CD14-positive monocyte (primary cell): ENCODE data around the gene UBE2D3. TPM values are rescaled to one million over a fixed set of nuclear protein-coding genes. Genes with fewer than 3 reads are reported as not detected.

ENCODE experiments used
- DNase-seq, 3 donors: peaks; one replicate each; pipeline ENCODE4 v3.0.0-alpha.2; 2011 to 2022
- H2AFZ ChIP-seq: 2 replicates; pipeline ENCODE4 v1.6.0; 2012; ENCODE audit warnings: mild to moderate bottlenecking, low read depth, low read length, inconsistent platforms; ENCODE audit not compliant: insufficient read depth, poor library complexity, severe bottlenecking
- H3K27ac ChIP-seq, 2 donors: 1 replicate in 1 of 2; 2 replicates in 1 of 2; pipeline ENCODE4 v1.5.1; 2012 to 2013; ENCODE audit warnings: low read length in 2 of 2, control low read depth in 1 of 2, inconsistent platforms in 1 of 2, low read depth in 1 of 2, mild to moderate bottlenecking in 1 of 2
- H3K27me3 ChIP-seq, 2 donors: one replicate each; pipeline versions ENCODE4 v1.6.0 to v1.6.1; 2011 to 2013; ENCODE audit warnings: low read length in 2 of 2; ENCODE audit not compliant: control insufficient read depth in 2 of 2, insufficient read depth in 2 of 2
- H3K36me3 ChIP-seq, 2 donors: replicated peaks in 1 of 2; 1 replicate in 1 of 2; 2 replicates in 1 of 2; pipeline versions ENCODE4 v1.5.1 to v1.6.1; 2012 to 2013; ENCODE audit warnings: low read length in 2 of 2, control low read depth in 1 of 2, inconsistent platforms in 1 of 2, mild to moderate bottlenecking in 1 of 2; ENCODE audit not compliant: insufficient read depth in 2 of 2, control insufficient read depth in 1 of 2
- H3K4me1 ChIP-seq, 2 donors: 1 replicate in 1 of 2; 2 replicates in 1 of 2; pipeline versions ENCODE4 v1.5.1 to v1.6.1; 2012 to 2013; ENCODE audit warnings: low read length in 2 of 2, control low read depth in 1 of 2, inconsistent platforms in 1 of 2, mild to moderate bottlenecking in 1 of 2, moderate library complexity in 1 of 2; ENCODE audit not compliant: insufficient read depth in 2 of 2, control insufficient read depth in 1 of 2
- H3K4me2 ChIP-seq: replicated peaks from 2 replicates; pipeline ENCODE3; 2012; ENCODE audit warnings: low read length, moderate library complexity, mild to moderate bottlenecking; ENCODE audit not compliant: poor library complexity, severe bottlenecking; ENCODE audit errors: extremely low read depth
- H3K4me3 ChIP-seq, 3 experiments: fragments of 200-600 bp in 1 of 3; sonication (generic) in 1 of 3; replicated peaks in 1 of 3; 1 replicate in 2 of 3; 2 replicates in 1 of 3; pipeline ENCODE4 v1.5.1; 2011 to 2013; ENCODE audit warnings: low read length in 3 of 3, mild to moderate bottlenecking in 3 of 3, control low read depth in 2 of 3, low read depth in 2 of 3, inconsistent platforms in 1 of 3, moderate library complexity in 1 of 3
- H3K79me2 ChIP-seq: 2 replicates; pipeline ENCODE4 v1.6.0; 2012; ENCODE audit warnings: mild to moderate bottlenecking, control low read depth, inconsistent platforms, low read length, moderate library complexity; ENCODE audit not compliant: insufficient read depth
- H3K9ac ChIP-seq: 2 replicates; pipeline ENCODE4 v1.6.0; 2017; ENCODE audit warnings: low read length, mild to moderate bottlenecking; ENCODE audit not compliant: insufficient read depth, poor library complexity, severe bottlenecking
- H3K9me3 ChIP-seq, 2 donors: replicated peaks in 1 of 2; 1 replicate in 1 of 2; 2 replicates in 1 of 2; pipeline versions ENCODE4 v1.5.1 to v1.6.1; 2012 to 2013; ENCODE audit warnings: low read length in 2 of 2, control low read depth in 1 of 2; ENCODE audit not compliant: control insufficient read depth in 1 of 2, insufficient read depth in 1 of 2
- H4K20me1 ChIP-seq: 2 replicates; pipeline ENCODE4 v1.6.0; 2012; ENCODE audit warnings: mild to moderate bottlenecking, low read length, control low read depth, moderate library complexity; ENCODE audit not compliant: insufficient read depth
- H3K27ac Mint-ChIP-seq, 7 donors: one replicate each; pipeline ENCODE4 v1.8.0; 2020; ENCODE audit warnings: mild to moderate bottlenecking in 7 of 7, mixed read lengths in 7 of 7, moderate library complexity in 6 of 7, inconsistent platforms in 2 of 7
- H3K27me3 Mint-ChIP-seq, 3 donors: one replicate each; pipeline ENCODE4 v1.8.0; 2021 to 2022; ENCODE audit warnings: low read depth in 3 of 3, mild to moderate bottlenecking in 3 of 3, mixed read lengths in 3 of 3, moderate library complexity in 3 of 3, inconsistent platforms in 1 of 3
- H3K36me3 Mint-ChIP-seq, 2 donors: one replicate each; pipeline ENCODE4 v1.8.0; 2020; ENCODE audit warnings: mixed read lengths in 2 of 2, inconsistent platforms in 1 of 2, mild to moderate bottlenecking in 1 of 2
- H3K4me1 Mint-ChIP-seq: one replicate; pipeline ENCODE4 v1.8.0; 2020; ENCODE audit warnings: mild to moderate bottlenecking, mixed read lengths
- H3K4me3 Mint-ChIP-seq, 2 donors: one replicate each; pipeline ENCODE4 v1.8.0; 2020; ENCODE audit warnings: mild to moderate bottlenecking in 2 of 2, mixed read lengths in 2 of 2, moderate library complexity in 1 of 2
- H3K9me3 Mint-ChIP-seq, 7 donors: one replicate each; pipeline ENCODE4 v1.8.0; 2020 to 2022; ENCODE audit warnings: mixed read lengths in 7 of 7, mild to moderate bottlenecking in 6 of 7, moderate library complexity in 6 of 7, inconsistent platforms in 2 of 7
- WGBS: methylation state at CpG from one replicate; pipeline ENCODE4 v1.1.5; 2013; ENCODE audit warnings: missing lambda C conversion rate; ENCODE audit not compliant: insufficient coverage; 5-methylcytosine and 5-hydroxymethylcytosine counted together
- intact Hi-C, 2 donors: fragments of 100-400 bp; cut with micrococcal nuclease; formaldehyde crosslinking; loops; one replicate each; pipeline versions ENCODE4 v1.15.0 to v1.15.1; 2023
- polyA plus RNA-seq, 3 donors: library from polyadenylated mRNA; depleted of rRNA in 1 of 3; unstranded in 2 of 3; stranded (reverse) in 1 of 3; fragments of 300-500 nt in 2 of 3; fragments of >200 nt in 1 of 3; fragmentation: Illumina TruSeq in 2 of 3; gene quantifications; 1 replicate in 2 of 3; 2 replicates in 1 of 3; pipeline ENCODE4 v1.2.3, GENCODE V29; 2012 to 2021
- TF ChIP-seq, protein P1 (sequence below): fragments of 200-600 bp; IDR thresholded peaks from one replicate; pipeline ENCODE4 v1.8.0; 2022; ENCODE audit warnings: antibody characterized with exemption, mild to moderate bottlenecking

The UBE2D3 gene
- polyA plus RNA-seq, 3 donors = 340 to 499 (median 457) TPM

DNA sequence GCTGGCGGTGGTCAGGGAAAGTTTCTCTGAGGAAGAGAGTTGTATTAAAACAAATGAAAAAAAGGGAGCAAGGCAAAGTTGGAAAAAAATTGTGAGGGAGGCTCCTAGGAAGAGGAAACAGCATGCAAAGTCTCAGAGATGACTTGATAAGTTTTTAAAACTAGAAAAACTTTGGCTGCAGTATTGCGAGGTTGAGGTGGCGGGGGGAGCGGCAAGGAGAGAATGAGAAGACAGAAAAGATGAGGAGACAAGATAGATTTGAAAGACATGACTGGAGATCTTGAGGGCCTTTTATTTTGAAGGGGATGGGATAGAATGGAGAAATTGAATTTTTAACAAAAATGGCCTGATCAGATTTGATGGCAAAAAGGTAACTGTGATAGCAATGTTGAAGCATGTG is 4.8 kb upstream of the UBE2D3 start:
- no peak overlapping the region for H3K9ac ChIP-seq
- H2AFZ ChIP-seq = no peak overlapping the region
- no peaks in the 10 kb centered on the region for H3K36me3 ChIP-seq
- Mint-ChIP-seq H3K9me3 (peaks cover 0 to under 1% (median 0%) of the 10 kb centered on the region in 7 donors), H3K27me3 (no peaks in the 10 kb centered on the region), H3K4me1 (peaks cover 16% of the 10 kb centered on the region), H3K36me3 (peaks cover 0 to 2% of the 10 kb centered on the region in 2 donors), H3K4me3 (no peak overlapping the region), H3K27ac (no peak overlapping the region)
- no peak overlapping the region for H3K4me3 ChIP-seq
- no peaks in the 10 kb centered on the region for H3K9me3 ChIP-seq
- H3K27ac ChIP-seq = no peak overlapping the region
- no peaks in the 10 kb centered on the region for H3K27me3 ChIP-seq
- H3K4me2 ChIP-seq = no peak overlapping the region
- H4K20me1 ChIP-seq = no peaks in the 10 kb centered on the region
- intact Hi-C loops = no loop called here
- 91% methylated on average over 4 of the region's 4 CpGs for WGBS
- TF ChIP-seq, protein P1, sequence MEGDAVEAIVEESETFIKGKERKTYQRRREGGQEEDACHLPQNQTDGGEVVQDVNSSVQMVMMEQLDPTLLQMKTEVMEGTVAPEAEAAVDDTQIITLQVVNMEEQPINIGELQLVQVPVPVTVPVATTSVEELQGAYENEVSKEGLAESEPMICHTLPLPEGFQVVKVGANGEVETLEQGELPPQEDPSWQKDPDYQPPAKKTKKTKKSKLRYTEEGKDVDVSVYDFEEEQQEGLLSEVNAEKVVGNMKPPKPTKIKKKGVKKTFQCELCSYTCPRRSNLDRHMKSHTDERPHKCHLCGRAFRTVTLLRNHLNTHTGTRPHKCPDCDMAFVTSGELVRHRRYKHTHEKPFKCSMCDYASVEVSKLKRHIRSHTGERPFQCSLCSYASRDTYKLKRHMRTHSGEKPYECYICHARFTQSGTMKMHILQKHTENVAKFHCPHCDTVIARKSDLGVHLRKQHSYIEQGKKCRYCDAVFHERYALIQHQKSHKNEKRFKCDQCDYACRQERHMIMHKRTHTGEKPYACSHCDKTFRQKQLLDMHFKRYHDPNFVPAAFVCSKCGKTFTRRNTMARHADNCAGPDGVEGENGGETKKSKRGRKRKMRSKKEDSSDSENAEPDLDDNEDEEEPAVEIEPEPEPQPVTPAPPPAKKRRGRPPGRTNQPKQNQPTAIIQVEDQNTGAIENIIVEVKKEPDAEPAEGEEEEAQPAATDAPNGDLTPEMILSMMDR = no peak
- H3K79me2 ChIP-seq = peaks cover 26% of the 10 kb centered on the region
- H3K4me1 ChIP-seq = peaks cover 11 to 13% of the 10 kb centered on the region in 2 donors
- DNase-seq = no peak

DNA sequence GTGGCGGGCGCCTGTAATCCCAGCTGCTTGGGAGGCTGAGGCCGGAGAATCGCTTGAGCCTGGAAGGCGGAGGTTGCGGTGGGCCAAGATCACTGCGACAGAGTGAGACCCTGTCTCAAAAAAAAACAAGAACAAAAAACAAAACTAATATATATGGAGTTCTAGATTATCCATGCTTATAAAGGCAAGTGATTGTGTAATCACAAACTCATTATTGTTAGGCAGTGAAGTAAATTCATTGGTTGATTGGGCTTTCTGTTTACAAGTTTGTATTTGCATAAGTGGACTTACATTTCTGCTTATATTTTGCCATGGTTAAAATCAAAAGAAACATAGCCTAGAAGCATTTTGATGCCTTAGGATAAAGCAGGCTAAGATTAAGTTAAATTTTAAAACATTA is 2.5 kb upstream of the UBE2D3 start:
- H3K9me3 Mint-ChIP-seq = peaks cover 0 to 3% (median 0%) of the 10 kb centered on the region in 7 donors
- no CpG with 5 or more reads among the region's 7 CpGs for WGBS
- no peak overlapping the region for H3K4me3 Mint-ChIP-seq
- peaks cover 16% of the 10 kb centered on the region for H3K4me1 Mint-ChIP-seq
- H2AFZ ChIP-seq = no peak overlapping the region
- peaks cover 19% of the 10 kb centered on the region for H4K20me1 ChIP-seq
- H3K4me1 ChIP-seq = peaks cover 11 to 14% of the 10 kb centered on the region in 2 donors
- no peak overlapping the region for H3K4me3 ChIP-seq
- H3K27ac ChIP-seq = no peak overlapping the region
- peaks cover 0 to 1% of the 10 kb centered on the region in 2 donors for H3K36me3 Mint-ChIP-seq
- no peak overlapping the region for H3K27ac Mint-ChIP-seq
- no peak overlapping the region for H3K4me2 ChIP-seq
- peaks cover 43% of the 10 kb centered on the region for H3K79me2 ChIP-seq
- no peaks in the 10 kb centered on the region for H3K36me3 ChIP-seq
- TF ChIP-seq, protein P1 = no peak
- H3K27me3 ChIP-seq = no peaks in the 10 kb centered on the region
- DNase-seq = no peak
- H3K9me3 ChIP-seq = no peaks in the 10 kb centered on the region
- intact Hi-C loops = loop anchor here (2.0 to 10.0 kb wide), 5 partner anchors 37 to 145 kb away; partner anchors contain the start of genes CISD2 (in 2 of the 2) and MANBA (in 1 of the 2)
- no peak overlapping the region for H3K9ac ChIP-seq
- no peaks in the 10 kb centered on the region for H3K27me3 Mint-ChIP-seq
